Neuronal stem cell (in vitro differentiated cells): Measurements from ENCODE around the gene NPY4R.
"Not testable (repeated sequence)": the region's sequence is repeated elsewhere in the genome, so short reads cannot be mapped to it uniquely, and the experiment has no call there.

Experiments used
- DNase-seq: peaks from one replicate; pipeline ENCODE4 v3.0.0-alpha.2; 2013; ENCODE audit warnings: low spot score
- H2AFZ ChIP-seq: one replicate; pipeline ENCODE4 v1.6.1; 2013; ENCODE audit warnings: mild to moderate bottlenecking, low read length, inconsistent platforms
- H2AK5ac ChIP-seq: 2 replicates; pipeline ENCODE4 v1.6.1; 2013; ENCODE audit warnings: low read depth, mild to moderate bottlenecking, inconsistent platforms, low read length, moderate library complexity, mixed read lengths
- H2BK120ac ChIP-seq: 2 replicates; pipeline ENCODE4 v1.6.1; 2013; ENCODE audit warnings: low read depth, mild to moderate bottlenecking, inconsistent platforms, low read length, moderate library complexity, mixed read lengths
- H2BK12ac ChIP-seq: one replicate; pipeline ENCODE4 v1.6.1; 2013; ENCODE audit warnings: low read length, inconsistent platforms
- H2BK15ac ChIP-seq: 2 replicates; pipeline ENCODE4 v1.6.1; 2013; ENCODE audit warnings: mild to moderate bottlenecking, low read length, inconsistent platforms, mixed read lengths
- H2BK5ac ChIP-seq: one replicate; pipeline ENCODE4 v1.6.1; 2013; ENCODE audit warnings: inconsistent platforms, mild to moderate bottlenecking, low read length, moderate library complexity
- H3K14ac ChIP-seq: one replicate; pipeline ENCODE4 v1.6.1; 2013; ENCODE audit warnings: low read length, inconsistent platforms
- H3K18ac ChIP-seq: 2 replicates; pipeline ENCODE4 v1.6.1; 2013; ENCODE audit warnings: low read length, inconsistent platforms
- H3K23ac ChIP-seq: 2 replicates; pipeline ENCODE4 v1.6.1; 2013; ENCODE audit warnings: low read depth, mild to moderate bottlenecking, mixed read lengths, low read length, inconsistent platforms; ENCODE audit not compliant: poor library complexity
- H3K27ac ChIP-seq: replicated peaks from 3 replicates; pipeline ENCODE4 v1.5.1; 2013; ENCODE audit warnings: low read length, inconsistent platforms
- H3K27me3 ChIP-seq, 3 experiments: 2 replicates each; pipeline ENCODE4 v1.6.1; 2013; ENCODE audit warnings: low read length in 3 of 3, mild to moderate bottlenecking in 2 of 3, inconsistent platforms in 1 of 3, low read depth in 1 of 3, mixed read lengths in 1 of 3, moderate library complexity in 1 of 3; ENCODE audit not compliant: control insufficient read depth in 3 of 3, insufficient read depth in 3 of 3
- H3K36me3 ChIP-seq, 2 donors: replicated peaks in 1 of 2; 2 replicates each; pipeline ENCODE4 v1.6.1; 2013; ENCODE audit warnings: low read length in 2 of 2; ENCODE audit not compliant: control insufficient read depth in 2 of 2, insufficient read depth in 2 of 2
- H3K4ac ChIP-seq: 2 replicates; pipeline ENCODE4 v1.6.1; 2013; ENCODE audit warnings: inconsistent platforms, mild to moderate bottlenecking, low read length, moderate library complexity
- H3K4me1 ChIP-seq, 2 donors: 1 replicate in 1 of 2; 2 replicates in 1 of 2; pipeline ENCODE4 v1.6.1; 2013; ENCODE audit warnings: low read length in 2 of 2, low read depth in 1 of 2; ENCODE audit not compliant: control insufficient read depth in 2 of 2, insufficient read depth in 1 of 2
- H3K4me2 ChIP-seq: one replicate; pipeline ENCODE4 v1.6.1; 2013; ENCODE audit warnings: mild to moderate bottlenecking, low read length, inconsistent platforms; ENCODE audit not compliant: insufficient read depth, poor library complexity, severe bottlenecking
- H3K4me3 ChIP-seq, 2 donors: 2 replicates each; pipeline ENCODE4 v1.5.1; 2013; ENCODE audit warnings: low read length in 2 of 2, mild to moderate bottlenecking in 2 of 2, inconsistent platforms in 1 of 2, moderate library complexity in 1 of 2
- H3K79me1 ChIP-seq: one replicate; pipeline ENCODE4 v1.6.1; 2013; ENCODE audit warnings: low read depth, mild to moderate bottlenecking, inconsistent platforms, low read length, moderate library complexity
- H3K9ac ChIP-seq: one replicate; pipeline ENCODE4 v1.6.1; 2013; ENCODE audit warnings: mild to moderate bottlenecking, low read depth, low read length, inconsistent platforms; ENCODE audit not compliant: poor library complexity
- H3K9me3 ChIP-seq, 2 donors: replicated peaks in 1 of 2; 2 replicates each; pipeline versions ENCODE3 to v1.6.1; 2013; ENCODE audit warnings: low read length in 2 of 2, mild to moderate bottlenecking in 2 of 2, inconsistent platforms in 1 of 2, low read depth in 1 of 2, mixed read lengths in 1 of 2, moderate library complexity in 1 of 2; ENCODE audit not compliant: control insufficient read depth in 2 of 2, insufficient read depth in 1 of 2
- H4K8ac ChIP-seq: one replicate; pipeline ENCODE4 v1.6.1; 2013; ENCODE audit warnings: low read depth, mild to moderate bottlenecking, inconsistent platforms, low read length, moderate library complexity
- H4K91ac ChIP-seq: one replicate; pipeline ENCODE4 v1.6.1; 2013; ENCODE audit warnings: low read length, low read depth, mild to moderate bottlenecking, inconsistent platforms; ENCODE audit not compliant: poor library complexity
- WGBS, 2 donors: extraction: QIAGEN DNeasy Blood & Tissue Kit; methylation state at CpG; one replicate each; pipeline ENCODE4 v1.1.7; 2013; ENCODE audit warnings: missing lambda C conversion rate in 2 of 2, mixed read lengths in 1 of 2; ENCODE audit not compliant: insufficient read length in 2 of 2, insufficient replicate concordance in 1 of 2; ENCODE audit errors: extremely low coverage in 2 of 2; 5-methylcytosine and 5-hydroxymethylcytosine counted together

Gene NPY4R

DNA sequence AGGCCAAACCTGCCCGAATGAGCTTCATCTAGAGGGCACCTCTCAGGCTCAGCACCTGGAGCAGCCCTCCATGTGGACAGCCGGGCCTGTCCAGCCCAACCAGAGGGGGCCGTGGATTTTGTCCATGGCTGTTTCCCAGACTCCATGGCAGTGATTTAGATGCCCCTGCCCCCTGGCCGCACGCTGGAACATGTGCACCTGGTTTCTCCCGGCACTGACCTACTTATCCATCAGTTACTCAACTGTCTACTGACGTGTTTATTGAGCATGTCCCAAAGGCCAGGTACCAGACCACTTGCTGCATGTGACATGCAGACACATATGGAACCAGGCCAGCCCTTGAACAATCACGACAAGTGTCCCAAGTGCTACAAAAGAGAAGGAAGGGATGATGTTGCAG, 47.6 kb upstream of the NPY4R start:
- H4K91ac ChIP-seq, H2BK15ac ChIP-seq, H3K9ac ChIP-seq, H2BK5ac ChIP-seq, H3K36me3 ChIP-seq, H3K79me1 ChIP-seq, H3K4ac ChIP-seq, H2AFZ ChIP-seq, H3K4me3 ChIP-seq, H3K4me2 ChIP-seq, H3K23ac ChIP-seq, H3K14ac ChIP-seq, H2AK5ac ChIP-seq, H3K18ac ChIP-seq, H2BK120ac ChIP-seq, H3K27me3 ChIP-seq, H3K9me3 ChIP-seq, H3K4me1 ChIP-seq, H4K8ac ChIP-seq, H3K27ac ChIP-seq, DNase-seq, H2BK12ac ChIP-seq: not testable (repeated sequence)
- no CpG with 5 or more reads among the region's 8 CpGs for WGBS, 2 donors

DNA sequence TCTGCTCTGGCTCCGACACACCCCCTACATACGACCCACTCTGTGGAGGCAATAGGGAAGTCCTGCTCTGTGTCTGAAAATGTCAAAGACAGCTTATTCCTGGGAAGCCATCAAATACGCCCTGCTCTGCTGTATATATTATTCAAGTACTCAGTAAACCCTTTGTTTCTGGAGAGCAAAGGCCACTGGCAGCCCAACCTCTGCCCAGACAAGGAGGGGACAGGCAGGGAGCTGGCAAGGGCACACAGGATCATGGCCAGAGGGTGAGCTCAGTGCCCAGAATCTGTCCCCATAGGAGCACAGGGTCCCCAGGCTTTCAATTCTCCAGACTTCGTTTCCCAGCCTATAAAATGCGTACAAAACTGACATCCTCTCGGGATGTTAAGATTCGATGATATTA, 47.0 kb upstream of the NPY4R start:
- H3K4me1 ChIP-seq, H2BK12ac ChIP-seq, H3K36me3 ChIP-seq, H2BK15ac ChIP-seq, H2AK5ac ChIP-seq, DNase-seq, H3K27ac ChIP-seq, H2BK5ac ChIP-seq, H3K4ac ChIP-seq, H3K4me2 ChIP-seq, H3K79me1 ChIP-seq, H3K9me3 ChIP-seq, H3K4me3 ChIP-seq, H3K23ac ChIP-seq, H3K14ac ChIP-seq, H3K9ac ChIP-seq, H4K8ac ChIP-seq, H2AFZ ChIP-seq, H3K27me3 ChIP-seq, H4K91ac ChIP-seq, H2BK120ac ChIP-seq, H3K18ac ChIP-seq: not testable (repeated sequence)
- no CpG with 5 or more reads among the region's 7 CpGs for WGBS, 2 donors

DNA sequence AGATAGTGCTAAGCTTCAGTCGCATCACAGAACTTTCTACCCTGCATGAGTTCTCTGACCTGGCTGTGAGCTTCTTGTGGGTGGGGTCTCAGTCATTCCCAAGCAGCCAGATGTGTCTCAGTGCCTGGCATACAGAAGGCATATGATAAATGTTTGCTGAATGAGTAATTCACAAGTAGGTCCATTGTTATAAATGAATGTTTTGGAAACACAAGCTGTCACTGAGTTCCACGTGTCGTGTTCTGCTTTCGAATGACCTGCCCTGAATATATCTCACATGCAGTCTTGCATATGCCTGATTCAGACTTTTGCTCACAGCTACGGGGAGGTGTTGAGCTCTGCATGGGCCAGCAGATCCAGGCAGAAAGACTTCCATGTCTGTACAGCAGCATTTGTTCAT, 46.2 kb upstream of the NPY4R start:
- H2BK120ac ChIP-seq = not testable (repeated sequence)

DNA sequence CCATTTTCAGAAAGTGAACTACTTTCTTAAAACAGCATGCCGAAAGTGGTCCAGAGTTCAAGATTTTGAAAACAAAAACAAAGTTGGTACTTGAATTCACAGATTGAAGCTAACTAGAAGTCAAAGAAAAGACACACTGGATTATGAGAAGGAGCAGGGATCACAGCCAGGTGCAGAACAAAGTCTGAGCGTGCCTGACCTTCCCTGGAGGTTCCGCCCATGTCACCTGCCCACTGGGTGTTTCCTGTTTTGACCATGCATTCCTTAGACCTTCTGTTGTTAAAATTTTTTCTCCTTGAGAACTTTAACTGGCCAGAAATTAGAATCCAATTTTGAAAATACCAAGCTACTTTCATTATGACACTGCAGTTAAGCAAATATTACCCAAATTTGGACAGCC, 34.2 kb upstream of the NPY4R start:
- H4K91ac ChIP-seq, H2AK5ac ChIP-seq, H2BK12ac ChIP-seq, H2BK120ac ChIP-seq, H3K9ac ChIP-seq, H2AFZ ChIP-seq, H3K18ac ChIP-seq, H3K9me3 ChIP-seq, H3K23ac ChIP-seq, H2BK15ac ChIP-seq, DNase-seq, H3K4me1 ChIP-seq, H3K4me2 ChIP-seq, H3K27ac ChIP-seq, H3K79me1 ChIP-seq, H3K27me3 ChIP-seq, H3K14ac ChIP-seq, H4K8ac ChIP-seq, H2BK5ac ChIP-seq, H3K4ac ChIP-seq, H3K4me3 ChIP-seq, H3K36me3 ChIP-seq: not testable (repeated sequence)
- WGBS, 2 donors = no CpG with 5 or more reads among the region's 3 CpGs

More for the DNA sequence above, 46.2 kb upstream of the NPY4R start:
- H3K4me2 ChIP-seq, H4K91ac ChIP-seq, H2BK15ac ChIP-seq, DNase-seq, H4K8ac ChIP-seq, H3K14ac ChIP-seq, H2AFZ ChIP-seq, H3K9me3 ChIP-seq, H3K4ac ChIP-seq, H3K4me1 ChIP-seq, H3K79me1 ChIP-seq, H2BK12ac ChIP-seq, H3K18ac ChIP-seq, H3K9ac ChIP-seq, H2AK5ac ChIP-seq, H3K36me3 ChIP-seq, H3K27me3 ChIP-seq, H3K23ac ChIP-seq, H2BK5ac ChIP-seq, H3K27ac ChIP-seq, H3K4me3 ChIP-seq: not testable (repeated sequence)
- WGBS, 2 donors = no CpG with 5 or more reads among the region's 5 CpGs
